PFSK-1 (cell line): ENCODE data around the gene SDF2L1.

Source experiments
- FOXP2 ChIP-seq: optimal IDR thresholded peaks from 2 replicates; pipeline ENCODE3; 2011; ENCODE audit warnings: borderline replicate concordance, control low read depth, inconsistent platforms; ENCODE audit not compliant: insufficient read depth; ENCODE audit errors: extremely low read length, extremely low read depth
- POLR2AphosphoS5 ChIP-seq: IDR thresholded peaks from 2 replicates; pipeline ENCODE4 v1.6.1; 2012; ENCODE audit warnings: low read depth, mild to moderate bottlenecking, control low read depth, low read length, moderate library complexity
- SIN3A ChIP-seq: IDR thresholded peaks from 2 replicates; pipeline ENCODE4 v1.6.1; 2012; ENCODE audit warnings: mild to moderate bottlenecking, low read length, moderate library complexity, borderline replicate concordance; ENCODE audit not compliant: insufficient read depth
- TAF1 ChIP-seq: IDR thresholded peaks from 2 replicates; pipeline ENCODE4 v1.6.1; 2012; ENCODE audit warnings: low read length, control low read depth, borderline replicate concordance; ENCODE audit not compliant: insufficient read depth
- TF ChIP-seq, protein P1 (sequence below), 2 experiments: IDR thresholded peaks; 2 replicates each; pipeline versions ENCODE4 v1.6.1 to v1.8.0; 2011 to 2012; ENCODE audit warnings: low read depth in 2 of 2, low read length in 2 of 2, control low read depth in 1 of 2, inconsistent platforms in 1 of 2, mild to moderate bottlenecking in 1 of 2, moderate library complexity in 1 of 2; ENCODE audit not compliant: insufficient read depth in 1 of 2

DNA sequence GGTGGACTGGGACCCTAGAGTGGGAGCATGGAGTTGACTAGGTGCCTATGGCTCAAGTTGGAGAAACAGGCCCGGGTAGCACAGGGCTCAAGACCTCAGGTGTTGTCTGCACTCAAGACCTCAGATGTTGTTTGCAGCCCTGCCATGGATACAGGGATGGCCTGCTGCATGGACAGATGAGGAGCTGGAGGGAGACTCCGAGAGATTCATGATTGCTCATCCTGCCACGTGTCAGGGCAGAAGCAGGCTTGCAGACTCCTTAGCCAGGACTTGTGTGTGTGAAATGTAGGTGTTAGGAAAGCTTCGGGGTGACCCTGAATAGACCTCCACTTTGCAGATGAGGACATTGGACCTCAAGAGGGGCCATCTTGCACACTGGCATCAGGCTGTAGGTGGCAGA lies 8.6 kb upstream of the SDF2L1 start:
- TF ChIP-seq TAF1 (no peak), POLR2AphosphoS5 (no peak), SIN3A (no peak), FOXP2 (no peak)
- TF ChIP-seq, protein P1, sequence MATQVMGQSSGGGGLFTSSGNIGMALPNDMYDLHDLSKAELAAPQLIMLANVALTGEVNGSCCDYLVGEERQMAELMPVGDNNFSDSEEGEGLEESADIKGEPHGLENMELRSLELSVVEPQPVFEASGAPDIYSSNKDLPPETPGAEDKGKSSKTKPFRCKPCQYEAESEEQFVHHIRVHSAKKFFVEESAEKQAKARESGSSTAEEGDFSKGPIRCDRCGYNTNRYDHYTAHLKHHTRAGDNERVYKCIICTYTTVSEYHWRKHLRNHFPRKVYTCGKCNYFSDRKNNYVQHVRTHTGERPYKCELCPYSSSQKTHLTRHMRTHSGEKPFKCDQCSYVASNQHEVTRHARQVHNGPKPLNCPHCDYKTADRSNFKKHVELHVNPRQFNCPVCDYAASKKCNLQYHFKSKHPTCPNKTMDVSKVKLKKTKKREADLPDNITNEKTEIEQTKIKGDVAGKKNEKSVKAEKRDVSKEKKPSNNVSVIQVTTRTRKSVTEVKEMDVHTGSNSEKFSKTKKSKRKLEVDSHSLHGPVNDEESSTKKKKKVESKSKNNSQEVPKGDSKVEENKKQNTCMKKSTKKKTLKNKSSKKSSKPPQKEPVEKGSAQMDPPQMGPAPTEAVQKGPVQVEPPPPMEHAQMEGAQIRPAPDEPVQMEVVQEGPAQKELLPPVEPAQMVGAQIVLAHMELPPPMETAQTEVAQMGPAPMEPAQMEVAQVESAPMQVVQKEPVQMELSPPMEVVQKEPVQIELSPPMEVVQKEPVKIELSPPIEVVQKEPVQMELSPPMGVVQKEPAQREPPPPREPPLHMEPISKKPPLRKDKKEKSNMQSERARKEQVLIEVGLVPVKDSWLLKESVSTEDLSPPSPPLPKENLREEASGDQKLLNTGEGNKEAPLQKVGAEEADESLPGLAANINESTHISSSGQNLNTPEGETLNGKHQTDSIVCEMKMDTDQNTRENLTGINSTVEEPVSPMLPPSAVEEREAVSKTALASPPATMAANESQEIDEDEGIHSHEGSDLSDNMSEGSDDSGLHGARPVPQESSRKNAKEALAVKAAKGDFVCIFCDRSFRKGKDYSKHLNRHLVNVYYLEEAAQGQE (IDR thresholded peaks at IDR 0.05; ENCODE audit: insufficient read depth in 1 of 2, low read depth in 2 of 2, low read length in 2 of 2) = no peak
